VCaP (cell line): Measurements from ENCODE around the gene TMEM18.
"Not testable (repeated sequence)": the region's sequence is repeated elsewhere in the genome, so short reads cannot be mapped to it uniquely, and the experiment has no call there.

Source experiments
- H3K27ac ChIP-seq: fragments of 450-650 bp; 2 replicates; pipeline ENCODE4 v1.5.1; 2017
- CTCF ChIP-seq: fragments of 450-650 bp; conservative IDR thresholded peaks from 2 replicates; pipeline ENCODE4 v1.5.1; 2017; ENCODE audit warnings: mild to moderate bottlenecking, moderate library complexity

Gene TMEM18

GRCh38 chr2:705971-706511 is 28.8 kb upstream of the TMEM18 start:
- H3K27ac ChIP-seq = peak overlapping the region; percentile 5; the same call in 1 of the 2 replicates
- TF ChIP-seq CTCF = no peak

GRCh38 chr2:702765-703164 is 25.6 kb upstream of the TMEM18 start:
- H3K27ac ChIP-seq = not testable (repeated sequence)

- no peak for TF ChIP-seq CTCF
- no peak overlapping the region for H3K27ac ChIP-seq
Measured at GRCh38 chr2:696999-697627, 19.9 kb upstream of the TMEM18 start.

GRCh38 chr2:696463-696862 is 19.3 kb upstream of the TMEM18 start:
- TF ChIP-seq CTCF = no peak
- H3K27ac ChIP-seq = no peak overlapping the region

GRCh38 chr2:694906-695510 is 17.8 kb upstream of the TMEM18 start:
- peak overlapping the region; percentile 44 for H3K27ac ChIP-seq
- TF ChIP-seq CTCF = no peak

GRCh38 chr2:694174-694573 is 17.0 kb upstream of the TMEM18 start:
- no peak for TF ChIP-seq CTCF

GRCh38 chr2:693606-694005 is 16.4 kb upstream of the TMEM18 start:
- peak overlapping the region; percentile 44 for H3K27ac ChIP-seq

More at GRCh38 chr2:694174-694573, 17.0 kb upstream of the TMEM18 start:
- peak overlapping the region; percentile 44 for H3K27ac ChIP-seq

More at GRCh38 chr2:693606-694005, 16.4 kb upstream of the TMEM18 start:
- TF ChIP-seq CTCF = no peak
